ENCODE data around the gene SEC14L2. TPM values are rescaled to one million over a fixed set of nuclear protein-coding genes. Genes with fewer than 3 reads are reported as not detected.

SEC14L2 gene
- total and polyA plus RNA-seq, 2 of the 8 experiments (the other 6 are each of a cell fraction or from before 2014, with no cell fraction given), result 2.8 to 3.2 TPM

DNA sequence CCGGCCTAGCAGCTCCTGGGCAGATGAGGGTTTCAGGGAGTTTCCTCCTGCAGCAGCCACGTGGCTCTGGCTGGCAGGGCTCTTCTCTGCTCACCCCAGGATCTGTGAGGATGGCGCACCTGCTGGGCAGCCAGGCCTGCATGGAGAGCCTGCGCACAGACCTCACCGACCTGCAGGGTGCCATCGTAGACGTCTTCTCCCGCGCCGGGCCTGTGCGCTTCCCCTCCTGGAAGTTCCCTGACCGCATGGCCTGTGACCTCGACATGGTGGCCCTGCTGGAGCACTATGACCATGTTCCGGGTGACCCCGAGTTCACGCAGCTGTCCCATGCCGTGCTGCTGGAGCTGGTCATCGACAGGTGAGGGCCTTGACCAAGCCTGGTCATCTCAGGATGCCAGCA lies 30.9 kb upstream of the SEC14L2 start:
- no peak overlapping the region for H3K23ac ChIP-seq (ENCODE audit: insufficient read length)
- H4K20me1 ChIP-seq (replicated peaks in 1 of 2; ENCODE audit: control insufficient read depth in 1 of 2, insufficient read depth in 2 of 2, low read length in 2 of 2), result peaks cover 0 to 2% of the 10 kb centered on the region in 2 experiments
- no peak overlapping the region for H3K4me2 ChIP-seq (ENCODE audit: insufficient read depth in 1 of 2, low read depth in 2 of 2, low read length in 2 of 2)
- TF ChIP-seq BRCA1 (IDR thresholded peaks at IDR 0.05; ENCODE audit: low read depth, low read length), result no peak
- TF ChIP-seq JUND (IDR thresholded peaks at IDR 0.05; ENCODE audit: low read length), result no peak
- TF ChIP-seq SP1 (IDR thresholded peaks at IDR 0.05; ENCODE audit: low read depth, low read length), result no peak
- TF ChIP-seq NRF1 (IDR thresholded peaks at IDR 0.05; ENCODE audit: low read depth, low read length), result no peak
- no peak overlapping the region; the same call in 1 of the 2 replicates for H2BK5ac ChIP-seq (ENCODE audit: low read depth, low read length)
- H2AK5ac ChIP-seq (ENCODE audit: low read depth, low read length), result no peak overlapping the region
- H3K27ac ChIP-seq (ENCODE audit: low read depth, low read length), result no peak overlapping the region
- H3K4me1 ChIP-seq (replicated peaks in 1 of 4; ENCODE audit: control insufficient read depth in 3 of 4, insufficient read depth in 4 of 4, low read length in 3 of 4), result peaks cover 0 to 10% (median 7%) of the 10 kb centered on the region in 4 experiments; a peak in 5 of 7 replicates
- no peaks in the 10 kb centered on the region for H3K79me1 ChIP-seq (ENCODE audit: low read depth, low read length)
- H4K91ac ChIP-seq (replicated peaks; ENCODE audit: insufficient read length, low read length), result no peak overlapping the region
- no peak overlapping the region for H3K9ac ChIP-seq (replicated peaks in 1 of 4; ENCODE audit: extremely low read depth in 1 of 4, low read depth in 3 of 4, low read length in 3 of 4)
- H3K4me3 ChIP-seq (ENCODE audit: extremely low read depth in 1 of 4, insufficient read depth in 2 of 4, low read depth in 3 of 4, low read length in 4 of 4), result no peak overlapping the region
- 89% methylated on average over 18 of the region's 18 CpGs; no CpG with 5 or more reads in 1 of the 2 experiments for WGBS, 2 experiments (ENCODE audit: extremely low coverage in 1 of 2, insufficient coverage in 1 of 2, insufficient read length in 1 of 2, insufficient replicate concordance in 2 of 2, low coverage in 1 of 2, low lambda C conversion rate in 2 of 2, missing lambda C conversion rate in 1 of 2)
- H3K36me3 ChIP-seq (ENCODE audit: control insufficient read depth in 2 of 4, insufficient read depth in 4 of 4, low read length in 3 of 4), result peaks cover 0 to 3% (median 1%) of the 10 kb centered on the region in 4 experiments; a peak in 3 of 8 replicates
- H4K8ac ChIP-seq (ENCODE audit: extremely low read depth, insufficient read depth, low read length), result no peak overlapping the region
- H3K14ac ChIP-seq (ENCODE audit: insufficient read length), result no peak overlapping the region
- H3K9me3 ChIP-seq (ENCODE audit: insufficient read depth in 2 of 2, low read depth in 1 of 2, low read length in 1 of 2), result no peaks in the 10 kb centered on the region
- H2BK12ac ChIP-seq (ENCODE audit: low read depth, low read length), result no peak overlapping the region
- H2BK15ac ChIP-seq (ENCODE audit: low read length), result no peak overlapping the region
- H3K79me2 ChIP-seq (ENCODE audit: control insufficient read depth in 1 of 2, insufficient read depth in 2 of 2, low read length in 2 of 2), result no peaks in the 10 kb centered on the region
- FAIRE-seq (no peak), DNase-seq (ENCODE audit: low read depth in 1 of 2, low spot score in 2 of 2) (no peak)
- ChIA-PET CTCF (ENCODE audit: partially characterized antibody) (interaction anchor here (0.8 kb wide), 1 partner anchor 17 kb away, joined by 3 read pairs; no protein-coding TSS in a partner anchor), POLR2A (ENCODE audit: partially characterized antibody) (interaction anchor here (1.4 to 11.8 kb wide), 3 partner anchors 8 to 18 kb away, joined by 3 to 129 read pairs (median 4); partner anchors contain the start of genes CCDC157 and SF3A1)
- H4K5ac ChIP-seq (ENCODE audit: insufficient read length, low read depth, low read length), result no peak overlapping the region
- no peak overlapping the region for H2BK120ac ChIP-seq (replicated peaks; ENCODE audit: low read depth, low read length)
- H3K4ac ChIP-seq (replicated peaks; ENCODE audit: insufficient read length, low read depth, low read length), result no peak overlapping the region
- no peak overlapping the region for H3K18ac ChIP-seq (ENCODE audit: extremely low read depth, low read length)
- H3K56ac ChIP-seq (replicated peaks; ENCODE audit: insufficient read length, low read depth, low read length), result no peak overlapping the region
- no peak overlapping the region for H2AFZ ChIP-seq (ENCODE audit: low read length)
- H3K27me3 ChIP-seq (replicated peaks in 1 of 4; ENCODE audit: control insufficient read depth in 3 of 4, extremely low read depth in 1 of 4, insufficient read depth in 3 of 4, low read length in 3 of 4), result no peaks in the 10 kb centered on the region
- H2BK20ac ChIP-seq (ENCODE audit: low read length), result no peak overlapping the region
- no peaks in the 10 kb centered on the region for H3K23me2 ChIP-seq (ENCODE audit: low read depth, low read length)
